HG03565 (cell line): ENCODE data around the gene ESRP2.

Source experiments
- ATAC-seq: cut with Tn5 transposase; IDR thresholded peaks from one replicate; pipeline ENCODE4 v1.9.1; 2021; ENCODE audit warnings: mild to moderate bottlenecking, moderate library complexity; ENCODE audit not compliant: unreplicated experiment

ESRP2 gene

DNA sequence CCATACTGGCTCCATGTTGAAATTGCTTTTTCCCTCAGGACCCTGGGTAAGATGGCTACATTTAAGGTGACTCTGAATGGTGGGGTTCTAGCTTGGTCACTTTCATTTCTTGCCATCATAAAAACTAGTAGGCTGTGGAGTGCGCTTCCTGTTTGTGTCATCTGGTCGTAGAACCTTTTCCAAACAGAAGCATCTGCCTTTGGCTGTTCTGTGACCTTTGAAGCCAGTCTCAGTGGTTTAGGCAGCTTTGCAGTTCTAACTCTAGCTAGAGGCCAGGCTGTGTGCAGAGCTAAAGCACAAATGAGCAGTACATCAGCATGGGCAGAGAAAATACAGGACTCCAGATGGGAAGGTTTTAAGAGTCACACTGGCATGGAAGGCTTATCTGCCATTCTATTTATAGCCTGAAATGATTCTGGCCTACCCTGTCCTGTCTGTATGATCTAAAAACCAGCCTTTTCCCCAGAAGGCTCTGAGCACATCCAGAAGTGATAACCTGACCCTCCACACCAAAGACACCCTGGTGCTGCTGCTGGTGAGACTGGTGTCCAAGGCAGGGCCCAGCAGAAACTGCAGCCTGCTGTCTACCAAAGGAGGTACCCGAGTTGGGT is 8.6 kb downstream of the ESRP2 start:
- no peak for ATAC-seq

DNA sequence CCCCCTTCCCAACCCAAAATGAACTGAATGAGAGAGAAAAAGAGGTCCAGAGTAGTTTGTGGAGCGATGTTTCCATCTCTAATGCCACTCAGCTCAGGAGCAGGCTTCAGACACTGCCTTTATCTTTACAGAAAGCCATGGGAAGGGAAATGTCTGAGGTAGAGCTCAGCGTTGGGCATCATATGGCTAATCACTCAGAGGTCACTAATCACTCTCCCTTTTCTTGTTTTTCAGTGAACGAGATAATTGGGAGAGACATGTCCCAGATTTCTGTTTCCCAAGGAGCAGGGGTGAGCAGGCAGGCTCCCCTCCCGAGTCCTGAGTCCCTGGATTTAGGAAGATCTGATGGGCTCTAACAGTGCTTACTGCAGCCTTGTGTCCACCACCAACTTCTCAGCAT is 9.8 kb downstream of the ESRP2 start:
- ATAC-seq = no peak

- ATAC-seq = no peak
These were observed 12.9 kb downstream of the ESRP2 start for GRCh38 chr16:68223072-68223471.

GRCh38 chr16:68219725-68220351 is 16.1 kb downstream of the ESRP2 start:
- no peak for ATAC-seq

GRCh38 chr16:68217506-68217905 is 18.4 kb downstream of the ESRP2 start:
- ATAC-seq = no peak

DNA sequence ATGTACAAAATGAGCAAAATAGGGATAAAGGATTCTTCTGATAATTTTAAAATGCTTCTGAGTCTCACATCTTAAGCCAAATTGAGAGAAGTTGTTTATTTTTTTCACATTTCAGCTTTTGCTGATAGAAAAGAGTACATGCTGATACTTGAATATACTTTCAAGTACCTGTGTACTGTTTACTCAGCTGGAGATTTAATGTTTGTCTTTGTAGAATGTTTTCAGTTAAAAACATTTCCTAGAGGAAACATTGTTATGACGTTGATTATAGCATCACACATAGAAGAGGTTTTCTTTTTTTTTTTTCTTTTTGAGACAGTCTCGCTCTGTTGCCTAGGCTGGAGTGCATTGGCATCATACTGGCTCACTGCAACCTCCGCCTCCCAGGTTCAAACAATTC is 19.7 kb downstream of the ESRP2 start:
- no peak for ATAC-seq

GRCh38 chr16:68215302-68215701 is 20.6 kb downstream of the ESRP2 start:
- ATAC-seq = no peak

DNA sequence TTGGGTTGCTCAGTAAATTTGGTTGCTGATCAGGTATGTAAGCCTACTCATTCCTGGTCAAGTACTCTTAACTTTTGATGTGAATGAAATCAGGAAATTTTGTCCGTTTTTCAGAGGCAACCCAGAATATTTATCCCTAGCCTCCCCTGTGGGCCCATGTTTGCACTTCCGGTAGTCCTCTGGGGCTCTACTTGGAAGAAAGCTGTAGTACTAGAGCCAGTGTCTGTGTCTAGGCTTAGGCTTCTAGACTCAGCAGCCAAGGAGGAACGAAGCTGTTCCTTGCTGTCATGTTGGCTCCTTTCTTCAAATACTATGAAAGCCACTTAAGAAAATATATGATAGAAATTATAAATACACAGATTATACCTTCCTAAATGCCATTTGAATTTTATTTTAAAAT is 21.2 kb downstream of the ESRP2 start:
- ATAC-seq = no peak

- ATAC-seq = no peak
These were observed 29.7 kb downstream of the ESRP2 start for GRCh38 chr16:68206245-68206644.

DNA sequence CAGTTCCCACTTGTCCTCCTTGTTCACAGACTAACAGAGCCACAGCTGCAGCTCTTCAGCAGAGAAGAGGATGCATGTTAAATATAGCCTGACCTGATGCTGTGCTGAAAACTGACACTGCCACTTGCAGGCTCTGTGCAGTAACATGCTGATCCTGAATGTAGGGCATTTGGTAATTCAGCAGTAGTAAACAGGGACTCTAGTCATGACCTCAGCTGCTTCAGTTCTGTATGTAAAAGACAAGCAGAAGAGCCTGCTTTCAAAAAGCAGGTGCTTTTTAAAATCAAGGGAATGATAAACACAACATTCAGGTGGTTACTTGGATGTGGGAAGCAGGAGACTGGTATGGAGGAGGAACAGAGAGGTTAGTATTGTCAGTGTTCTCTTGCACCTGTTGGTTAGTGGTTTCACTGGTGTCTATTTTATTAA is 33.8 kb downstream of the ESRP2 start:
- ATAC-seq = no peak

- ATAC-seq = no peak
These were observed 35.7 kb downstream of the ESRP2 start for GRCh38 chr16:68200088-68200783.

GRCh38 chr16:68197250-68197649 is 38.7 kb downstream of the ESRP2 start:
- no peak for ATAC-seq

DNA sequence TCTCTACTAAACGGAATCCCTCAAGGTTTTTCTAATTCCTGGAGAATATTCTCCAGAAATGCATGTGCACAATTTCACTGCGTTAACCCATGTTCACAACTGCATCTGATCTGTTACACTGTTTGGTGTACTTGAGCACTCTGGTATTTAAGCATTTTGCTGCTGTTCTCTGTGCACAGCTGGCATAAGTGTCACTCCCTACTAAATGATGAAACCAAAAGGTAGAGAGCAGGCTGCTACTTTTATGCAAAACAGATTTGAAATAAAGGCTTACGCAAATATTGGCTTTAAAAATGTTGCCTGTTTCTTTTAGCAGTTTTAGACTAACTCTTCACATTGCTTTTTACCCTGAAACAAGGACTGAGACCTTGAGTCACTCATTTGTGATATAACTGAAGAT is 41.7 kb downstream of the ESRP2 start:
- ATAC-seq = no peak

GRCh38 chr16:68190736-68191510 is 45.0 kb downstream of the ESRP2 start:
- no peak for ATAC-seq

DNA sequence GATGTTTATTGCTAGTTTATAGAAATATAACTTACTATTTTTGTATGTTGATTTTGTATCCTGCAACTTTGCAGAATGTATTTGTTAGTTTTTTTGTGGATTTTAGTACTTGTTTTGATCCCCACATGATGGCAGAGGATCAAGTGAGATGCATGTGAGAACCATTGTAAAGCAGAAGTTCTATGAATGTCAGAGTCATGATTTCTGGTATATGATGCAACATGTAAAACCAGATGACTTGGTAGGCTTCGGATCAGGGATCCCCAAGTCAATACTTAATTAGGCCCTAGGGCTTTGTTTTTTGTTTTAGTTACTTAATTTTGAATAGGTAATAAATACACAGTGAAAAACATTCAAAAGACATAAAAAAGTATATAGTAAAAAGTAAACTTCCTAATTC is 45.8 kb downstream of the ESRP2 start:
- ATAC-seq = no peak

GRCh38 chr16:68188170-68188569 is 47.8 kb downstream of the ESRP2 start:
- no peak for ATAC-seq

DNA sequence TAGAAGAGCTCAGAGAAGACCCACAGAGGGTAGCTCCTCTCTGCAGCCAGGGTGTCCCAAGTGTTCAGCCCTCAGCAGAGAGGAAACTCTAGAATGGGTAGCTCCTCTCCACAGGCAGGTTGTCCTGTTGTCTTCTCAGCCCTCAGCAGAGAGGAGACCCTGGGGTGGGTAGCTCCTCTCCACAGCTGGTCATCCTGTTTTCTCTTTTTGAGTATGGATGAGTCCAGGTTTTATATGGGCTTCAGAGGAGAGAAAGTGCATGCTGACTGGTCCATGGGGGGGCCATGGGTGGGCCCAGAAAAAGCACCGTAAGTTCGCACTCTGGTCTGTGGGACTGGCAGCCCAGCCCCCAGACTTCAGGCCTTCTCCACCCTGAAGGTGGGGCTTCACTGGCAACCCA is 48.4 kb downstream of the ESRP2 start:
- ATAC-seq = no peak

- ATAC-seq = no peak
These were observed 49.0 kb downstream of the ESRP2 start for GRCh38 chr16:68186877-68187276.

- ATAC-seq = no peak
These were observed 52.9 kb downstream of the ESRP2 start for GRCh38 chr16:68183046-68183445.

GRCh38 chr16:68179855-68180254 is 56.1 kb downstream of the ESRP2 start:
- no peak for ATAC-seq

DNA sequence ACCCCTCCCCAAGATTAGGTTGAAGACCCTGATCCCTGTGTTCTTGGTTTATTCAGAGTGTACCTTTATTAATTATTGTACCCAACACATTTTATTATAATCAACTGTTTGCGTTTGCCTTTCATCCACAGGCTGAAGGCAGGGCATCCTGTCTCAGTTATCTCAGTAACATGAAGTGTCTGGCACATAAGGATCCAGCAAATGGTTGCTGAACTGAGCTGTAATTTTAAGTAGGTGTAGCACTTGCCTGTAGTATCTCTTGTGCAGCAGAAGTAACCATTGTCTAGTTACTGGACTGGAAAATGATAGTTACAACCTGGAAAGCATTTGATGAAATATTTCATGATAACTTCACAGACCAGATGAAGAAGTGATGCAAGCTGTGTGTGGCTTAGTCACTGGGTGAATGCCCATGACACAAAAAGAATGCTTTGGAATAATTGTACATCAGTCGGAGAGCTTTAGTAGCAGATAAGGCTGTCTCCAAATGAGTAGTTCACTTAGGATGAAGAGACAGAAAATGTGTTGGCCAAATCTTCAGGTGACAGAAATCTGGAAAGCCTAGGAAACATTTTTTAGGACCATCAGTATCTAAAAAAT is 56.6 kb downstream of the ESRP2 start:
- ATAC-seq = no peak
